ENCODE data around the gene FBXL7.

The FBXL7 gene

DNA sequence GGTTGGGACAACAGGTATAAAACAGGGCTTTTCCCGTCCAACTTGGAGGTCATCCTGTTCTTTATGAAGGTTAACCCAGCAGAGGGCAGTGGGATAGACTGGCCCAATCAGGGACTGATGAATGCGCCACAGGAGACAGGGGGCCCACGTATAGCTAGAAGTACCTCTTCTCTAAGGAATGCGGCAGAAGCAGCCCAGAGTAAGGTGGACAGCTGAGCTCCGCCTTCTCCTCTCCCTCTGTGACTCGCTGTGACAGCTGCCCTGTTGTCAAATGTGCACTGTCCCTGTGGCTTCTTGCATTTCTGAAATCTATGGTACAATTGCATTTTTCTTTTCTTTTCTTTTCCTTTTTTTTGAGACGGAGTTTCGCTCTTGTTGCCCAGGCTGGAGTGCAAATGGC is 306.6 kb downstream of the FBXL7 start:
- in situ Hi-C loops (cut with HindIII; ENCODE audit: low pct_ligation_motif_present, low sequenced_read_pairs): no loop called here
- no peak for DNase-seq
- no peaks in the 10 kb centered on the region for H3K36me3 ChIP-seq (replicated peaks)
- TF ChIP-seq, protein P1, sequence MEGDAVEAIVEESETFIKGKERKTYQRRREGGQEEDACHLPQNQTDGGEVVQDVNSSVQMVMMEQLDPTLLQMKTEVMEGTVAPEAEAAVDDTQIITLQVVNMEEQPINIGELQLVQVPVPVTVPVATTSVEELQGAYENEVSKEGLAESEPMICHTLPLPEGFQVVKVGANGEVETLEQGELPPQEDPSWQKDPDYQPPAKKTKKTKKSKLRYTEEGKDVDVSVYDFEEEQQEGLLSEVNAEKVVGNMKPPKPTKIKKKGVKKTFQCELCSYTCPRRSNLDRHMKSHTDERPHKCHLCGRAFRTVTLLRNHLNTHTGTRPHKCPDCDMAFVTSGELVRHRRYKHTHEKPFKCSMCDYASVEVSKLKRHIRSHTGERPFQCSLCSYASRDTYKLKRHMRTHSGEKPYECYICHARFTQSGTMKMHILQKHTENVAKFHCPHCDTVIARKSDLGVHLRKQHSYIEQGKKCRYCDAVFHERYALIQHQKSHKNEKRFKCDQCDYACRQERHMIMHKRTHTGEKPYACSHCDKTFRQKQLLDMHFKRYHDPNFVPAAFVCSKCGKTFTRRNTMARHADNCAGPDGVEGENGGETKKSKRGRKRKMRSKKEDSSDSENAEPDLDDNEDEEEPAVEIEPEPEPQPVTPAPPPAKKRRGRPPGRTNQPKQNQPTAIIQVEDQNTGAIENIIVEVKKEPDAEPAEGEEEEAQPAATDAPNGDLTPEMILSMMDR (IDR thresholded peaks at IDR 0.05; ENCODE audit: low read depth, low read length, missing control alignments): no peak
- no peak overlapping the region for H3K27ac ChIP-seq
- H3K27me3 ChIP-seq (replicated peaks): no peaks in the 10 kb centered on the region
- no peak overlapping the region for H3K4me3 ChIP-seq (ENCODE audit: low read depth, low read length)

DNA sequence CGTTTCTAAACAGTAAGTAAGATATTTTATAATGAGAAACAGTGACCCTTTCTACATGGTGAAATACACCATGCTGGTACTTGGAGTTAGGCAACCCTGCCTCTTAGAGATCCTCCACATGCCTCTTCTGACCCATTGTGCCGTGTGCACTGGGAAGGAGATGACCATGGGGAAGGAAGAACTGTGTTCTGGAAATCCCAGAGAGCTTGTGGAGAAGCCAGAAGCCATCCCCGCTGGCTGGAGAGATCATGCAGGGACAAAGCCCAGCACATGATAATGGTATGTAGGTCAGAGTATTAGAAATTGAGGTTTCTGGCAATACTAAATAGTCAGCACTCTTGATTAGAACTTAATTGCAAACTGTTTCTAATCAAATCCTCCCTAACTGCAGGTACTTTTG is 307.3 kb downstream of the FBXL7 start:
- H3K27me3 ChIP-seq (replicated peaks): no peaks in the 10 kb centered on the region
- no peak overlapping the region for H3K4me3 ChIP-seq (ENCODE audit: low read depth, low read length)
- H3K36me3 ChIP-seq (replicated peaks): no peaks in the 10 kb centered on the region
- in situ Hi-C loops (cut with HindIII; ENCODE audit: low pct_ligation_motif_present, low sequenced_read_pairs): no loop called here
- no peak for DNase-seq
- no peak overlapping the region for H3K27ac ChIP-seq
- TF ChIP-seq, protein P1 (IDR thresholded peaks at IDR 0.05; ENCODE audit: low read depth, low read length, missing control alignments): no peak

DNA sequence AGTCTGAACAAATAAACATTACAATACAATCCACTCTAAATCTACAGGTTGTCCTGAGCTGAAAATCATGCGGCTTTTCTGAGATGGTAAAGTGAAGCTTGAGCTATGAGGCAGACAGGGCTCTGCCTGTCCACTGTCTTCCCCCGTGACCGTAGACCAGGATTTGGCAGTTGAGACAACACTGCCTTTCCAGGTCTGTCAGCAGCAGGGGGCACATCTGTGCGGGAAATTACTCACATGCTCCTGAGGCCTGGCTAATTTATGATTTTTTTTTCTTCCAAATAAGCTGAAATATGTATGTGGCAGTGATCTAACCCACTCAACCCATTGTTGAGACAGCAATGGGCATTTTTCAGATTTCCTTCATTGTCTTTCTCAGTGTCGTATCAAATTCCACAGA is 307.9 kb downstream of the FBXL7 start:
- in situ Hi-C loops (cut with HindIII; ENCODE audit: low pct_ligation_motif_present, low sequenced_read_pairs): no loop called here
- no peaks in the 10 kb centered on the region for H3K27me3 ChIP-seq (replicated peaks)
- no peak overlapping the region for H3K4me3 ChIP-seq (ENCODE audit: low read depth, low read length)
- no peak overlapping the region for H3K27ac ChIP-seq
- TF ChIP-seq, protein P1 (IDR thresholded peaks at IDR 0.05; ENCODE audit: low read depth, low read length, missing control alignments): peak; percentile 64
- no peaks in the 10 kb centered on the region for H3K36me3 ChIP-seq (replicated peaks)
- DNase-seq: peak; percentile 60

DNA sequence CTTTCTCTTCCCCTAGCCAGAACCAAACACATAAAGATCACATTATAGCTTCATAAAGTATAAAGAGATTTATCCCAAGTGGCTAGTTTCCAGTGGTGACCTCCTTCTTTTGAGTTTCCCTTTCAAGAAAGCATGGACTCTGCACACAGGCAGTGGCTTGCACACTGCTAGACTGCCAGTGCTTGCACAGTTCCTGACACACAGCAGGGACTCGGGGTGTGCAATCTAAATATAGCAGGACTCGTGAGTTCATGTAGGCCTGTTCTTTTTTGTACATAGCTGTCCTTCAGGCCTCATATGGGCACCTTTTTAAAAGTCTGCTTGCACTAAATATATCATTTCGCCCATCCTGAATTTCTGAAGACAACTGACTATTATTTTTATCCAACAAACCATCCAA is 308.6 kb downstream of the FBXL7 start:
- H3K27ac ChIP-seq: no peak overlapping the region
- H3K36me3 ChIP-seq (replicated peaks): no peaks in the 10 kb centered on the region
- TF ChIP-seq, protein P1 (IDR thresholded peaks at IDR 0.05; ENCODE audit: low read depth, low read length, missing control alignments): no peak
- no peak for DNase-seq
- no peaks in the 10 kb centered on the region for H3K27me3 ChIP-seq (replicated peaks)
- H3K4me3 ChIP-seq (ENCODE audit: low read depth, low read length): no peak overlapping the region
- in situ Hi-C loops (cut with HindIII; ENCODE audit: low pct_ligation_motif_present, low sequenced_read_pairs): no loop called here

DNA sequence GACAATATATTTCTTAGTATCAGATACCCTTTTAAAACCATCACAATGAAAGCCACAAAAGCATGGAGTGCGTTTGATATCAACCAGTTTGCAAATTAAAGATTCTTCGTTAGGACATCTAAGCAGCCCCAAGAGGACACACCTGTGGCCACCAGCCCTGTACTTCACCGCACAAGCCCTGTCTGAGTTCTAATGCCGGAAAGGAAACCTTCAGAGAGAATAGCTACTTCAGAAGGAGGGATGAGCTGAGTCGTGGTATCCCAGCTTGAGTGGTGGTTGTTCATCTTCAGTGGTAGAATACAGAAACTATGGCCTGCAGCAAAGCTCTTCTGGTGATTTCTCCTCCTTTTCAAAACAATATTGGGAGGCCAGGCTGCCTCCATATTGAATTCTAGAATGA is 319.6 kb downstream of the FBXL7 start:
- no peaks in the 10 kb centered on the region for H3K27me3 ChIP-seq (replicated peaks)
- H3K4me3 ChIP-seq (ENCODE audit: low read depth, low read length): no peak overlapping the region
- TF ChIP-seq, protein P1 (IDR thresholded peaks at IDR 0.05; ENCODE audit: low read depth, low read length, missing control alignments): no peak
- H3K27ac ChIP-seq: no peak overlapping the region
- no peak for DNase-seq
- in situ Hi-C loops (cut with HindIII; ENCODE audit: low pct_ligation_motif_present, low sequenced_read_pairs): no loop called here
- no peaks in the 10 kb centered on the region for H3K36me3 ChIP-seq (replicated peaks)

DNA sequence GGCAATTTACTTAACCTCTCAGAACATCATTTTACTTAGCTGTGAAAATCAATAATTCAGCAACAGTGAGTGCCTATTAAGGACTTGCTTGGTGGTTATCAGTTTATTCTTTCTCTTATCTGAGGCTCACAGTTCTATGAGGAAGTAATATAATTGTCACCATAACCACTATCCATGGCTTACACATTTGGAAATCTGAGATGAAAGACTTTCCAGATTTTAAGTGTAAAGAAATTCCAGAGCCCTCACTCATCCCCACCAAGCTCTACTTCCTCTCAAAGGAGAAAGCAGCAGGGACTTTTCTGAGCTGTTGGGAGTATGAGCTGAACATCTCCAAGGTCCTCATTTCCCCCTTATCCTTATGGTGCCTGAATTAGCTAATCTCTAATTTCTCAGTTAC is 321.5 kb downstream of the FBXL7 start:
- DNase-seq: peak; percentile 42
- H3K4me3 ChIP-seq (ENCODE audit: low read depth, low read length): no peak overlapping the region
- TF ChIP-seq, protein P1 (IDR thresholded peaks at IDR 0.05; ENCODE audit: low read depth, low read length, missing control alignments): no peak
- in situ Hi-C loops (cut with HindIII; ENCODE audit: low pct_ligation_motif_present, low sequenced_read_pairs): no loop called here
- no peaks in the 10 kb centered on the region for H3K36me3 ChIP-seq (replicated peaks)
- no peak overlapping the region for H3K27ac ChIP-seq
- no peaks in the 10 kb centered on the region for H3K27me3 ChIP-seq (replicated peaks)

All from brain microvascular endothelial cell (primary cell).